SU-DHL-6 (cell line): ENCODE data around the gene TMEM106A.

Experiments used
- H2AFZ ChIP-seq: fragments of 200-600 bp; sonication (generic); 2 replicates; pipeline ENCODE4 v1.6.1; 2014; ENCODE audit warnings: low read depth, mild to moderate bottlenecking, moderate library complexity, mixed read lengths, antibody characterized with exemption, low read length; ENCODE audit not compliant: severe bottlenecking
- H3F3A ChIP-seq: fragments of 200-600 bp; shearing (Covaris generic); 2 replicates; pipeline ENCODE4 v1.6.0; 2016; ENCODE audit warnings: antibody characterized with exemption, mild to moderate bottlenecking; ENCODE audit not compliant: insufficient read depth
- H3K27ac ChIP-seq: fragments of 200-600 bp; sonication (generic); 2 replicates; pipeline ENCODE4 v1.5.1; 2016; ENCODE audit warnings: low read depth, mild to moderate bottlenecking, low read length, moderate library complexity, mixed read lengths
- H3K27me3 ChIP-seq: fragments of 200-600 bp; sonication (generic), shearing (Covaris generic); 2 replicates; pipeline ENCODE4 v1.6.0; 2014; ENCODE audit warnings: mild to moderate bottlenecking, low read length
- H3K36me3 ChIP-seq: fragments of 200-600 bp; sonication (generic); 2 replicates; pipeline ENCODE4 v1.6.1; 2014; ENCODE audit warnings: mild to moderate bottlenecking, low read length, mixed read lengths
- H3K4me2 ChIP-seq: fragments of 300-600, 200-600 bp; shearing (Covaris generic), sonication (generic); 2 replicates; pipeline ENCODE4 v1.6.0; 2014; ENCODE audit warnings: low read length, low read depth, mild to moderate bottlenecking; ENCODE audit not compliant: poor library complexity, severe bottlenecking
- H3K4me3 ChIP-seq: fragments of 200-600 bp; sonication (generic); 2 replicates; pipeline ENCODE4 v1.5.1; 2014; ENCODE audit warnings: antibody characterized with exemption, low read length, mild to moderate bottlenecking, mixed read lengths; ENCODE audit not compliant: insufficient read depth, poor library complexity, severe bottlenecking
- H3K79me2 ChIP-seq: fragments of 200-600 bp; sonication (generic); 2 replicates; pipeline ENCODE4 v1.6.1; 2014; ENCODE audit warnings: mild to moderate bottlenecking, low read length, moderate library complexity; ENCODE audit not compliant: insufficient read depth
- H3K9ac ChIP-seq: fragments of 200-600 bp; sonication (generic); 2 replicates; pipeline ENCODE4 v1.7.0; 2014; ENCODE audit warnings: mild to moderate bottlenecking, low read length
- H3K9me2 ChIP-seq: fragments of 200-600 bp; sonication (generic); replicated peaks from 2 replicates; pipeline ENCODE4 v1.6.1; 2014; ENCODE audit warnings: low read length; ENCODE audit not compliant: insufficient read depth
- H3K9me3 ChIP-seq: fragments of 200-600 bp; sonication (generic); 2 replicates; pipeline ENCODE4 v1.6.1; 2014; ENCODE audit warnings: low read length, mixed read lengths; ENCODE audit not compliant: insufficient read depth
- H4K20me1 ChIP-seq: fragments of 200-600 bp; sonication (generic); 2 replicates; pipeline ENCODE4 v1.6.1; 2014; ENCODE audit warnings: low read depth, mild to moderate bottlenecking, antibody characterized with exemption, low read length, moderate library complexity, mixed read lengths
- CTCF ChIP-seq: fragments of 200-600 bp; sonication (generic); IDR thresholded peaks from one replicate; pipeline ENCODE4 v1.5.1; 2017; ENCODE audit warnings: antibody characterized with exemption, mild to moderate bottlenecking, low read length, moderate library complexity; ENCODE audit not compliant: insufficient read depth, poor library complexity, severe bottlenecking
- EZH2phosphoT487 ChIP-seq: fragments of 200-600 bp; sonication (generic), shearing (Covaris generic); conservative IDR thresholded peaks from 2 replicates; pipeline ENCODE4 v1.6.1; 2018; ENCODE audit warnings: mild to moderate bottlenecking, antibody characterized with exemption, low read length, moderate library complexity, mixed read lengths

TMEM106A gene

GRCh38 chr17:43170140-43170765 is 41.4 kb upstream of the TMEM106A start:
- Histone ChIP-seq H3F3A (peaks cover 15% of the 10 kb centered on the region; the same call in 1 of the 2 replicates), H3K4me3 (peak overlapping the region; percentile 87), H3K9me2 (no peaks in the 10 kb centered on the region), H3K4me2 (peak overlapping the region; percentile 71), H4K20me1 (no peaks in the 10 kb centered on the region), H3K9ac (peak overlapping the region; percentile 72), H2AFZ (peak overlapping the region; percentile 66), H3K27ac (peak overlapping the region; percentile 83), H3K27me3 (no peaks in the 10 kb centered on the region), H3K36me3 (no peaks in the 10 kb centered on the region), H3K9me3 (no peaks in the 10 kb centered on the region), H3K79me2 (peaks cover 16% of the 10 kb centered on the region)
- TF ChIP-seq EZH2phosphoT487, result no peak
- no peak for TF ChIP-seq CTCF

- H3K27ac ChIP-seq, result peak within 1 kb of the TSS; percentile 83
- peak within 1 kb of the TSS; percentile 87 for H3K4me3 ChIP-seq
- H3K9me3 ChIP-seq, result no peaks in the 10 kb centered on the region
- peaks cover 15% of the 10 kb centered on the region; the same call in 1 of the 2 replicates for H3F3A ChIP-seq
- peak within 1 kb of the TSS; percentile 71 for H3K4me2 ChIP-seq
- no peak for TF ChIP-seq EZH2phosphoT487
- TF ChIP-seq CTCF, result no peak
- no peaks in the 10 kb centered on the region for H3K9me2 ChIP-seq
- H3K9ac ChIP-seq, result peak within 1 kb of the TSS; percentile 72
- peaks cover 16% of the 10 kb centered on the region for H3K79me2 ChIP-seq
- H2AFZ ChIP-seq, result peak within 1 kb of the TSS; percentile 66
- no peaks in the 10 kb centered on the region for H3K36me3 ChIP-seq
- H4K20me1 ChIP-seq, result no peaks in the 10 kb centered on the region
- no peaks in the 10 kb centered on the region for H3K27me3 ChIP-seq
Observed at GRCh38 chr17:43170766-43171585, 40.7 kb upstream of the TMEM106A start, which contains the start of gene NBR1. TSS of gene NBR1 (plus strand) at chr17:43171214. CDS start at chr17:43175800, 4,586 bp downstream.

- Histone ChIP-seq H3K9me2 (no peaks in the 10 kb centered on the region), H3F3A (peaks cover 15% of the 10 kb centered on the region; the same call in 1 of the 2 replicates), H3K4me3 (peak overlapping the region; percentile 87), H3K9me3 (no peaks in the 10 kb centered on the region), H3K27me3 (no peaks in the 10 kb centered on the region), H3K27ac (peak overlapping the region; percentile 83), H4K20me1 (no peaks in the 10 kb centered on the region), H3K79me2 (peaks cover 16% of the 10 kb centered on the region), H2AFZ (peak overlapping the region; percentile 7), H3K4me2 (peak overlapping the region; percentile 71), H3K9ac (peak overlapping the region; percentile 72), H3K36me3 (no peaks in the 10 kb centered on the region)
- no peak for TF ChIP-seq EZH2phosphoT487
- no peak for TF ChIP-seq CTCF
Observed at GRCh38 chr17:43171586-43172487, 39.8 kb upstream of the TMEM106A start.
